H4 (cell line): ENCODE results near the gene RARB. TPM values are rescaled to one million over a fixed set of nuclear protein-coding genes. Genes with fewer than 3 reads are reported as not detected.
A peak's percentile ranks its signal among the peaks of the same experiment; 100 is the strongest.

Source experiments
- DNase-seq: peaks from one replicate; pipeline ENCODE4 v3.0.0-alpha.2; 2015; ENCODE audit warnings: low spot score
- total RNA-seq: library from RNA; depleted of rRNA; stranded (reverse); fragments of >200 nt; shearing (Covaris generic); gene quantifications from 2 replicates; pipeline ENCODE4 v1.2.3, GENCODE V29; 2014

Gene RARB
- total RNA-seq, 1 experiment from 2014 or later: 1.0 TPM

GRCh38 chr3:25423780-25424588 is 4.1 kb upstream of the RARB start:
- no peak for DNase-seq

DNA sequence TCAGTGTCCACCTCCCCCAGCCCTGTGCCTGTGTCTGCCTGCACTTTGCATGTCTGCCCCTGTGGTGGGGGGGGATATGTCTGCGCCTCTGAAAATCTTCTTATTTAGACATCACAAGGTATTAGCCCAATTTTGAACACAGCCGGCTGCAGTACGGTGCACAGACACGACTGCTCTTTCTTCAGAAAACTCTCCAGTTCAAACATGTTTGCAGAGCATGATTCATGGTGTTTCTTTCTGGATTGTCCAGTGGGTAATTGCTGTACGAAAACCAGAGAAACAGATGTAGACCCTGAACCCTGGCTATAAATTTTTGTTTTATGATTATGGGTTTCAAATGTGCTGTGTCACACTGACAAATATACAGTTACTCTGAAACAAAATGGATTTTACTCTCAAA is 3.4 kb upstream of the RARB start:
- DNase-seq: no peak

DNA sequence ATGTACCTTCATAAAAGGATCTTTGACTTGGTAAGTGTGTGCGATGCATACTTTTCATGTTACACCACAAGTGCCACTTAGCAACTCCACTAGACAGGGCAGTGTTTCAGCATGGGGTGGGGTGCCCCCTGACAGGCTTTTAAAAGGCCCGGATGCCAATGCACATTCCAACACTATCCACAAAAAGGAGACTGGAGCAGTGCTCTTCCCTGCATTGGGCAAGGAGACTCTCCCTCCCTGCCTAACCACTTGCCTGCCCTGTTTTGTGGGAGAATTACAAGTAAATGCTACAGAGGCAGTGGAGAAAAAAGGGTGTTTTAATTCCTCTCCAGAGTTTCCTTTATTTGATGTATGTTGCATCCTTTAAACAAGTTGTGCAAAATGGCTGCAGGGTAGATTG is 1.7 kb upstream of the RARB start:
- no peak for DNase-seq

DNA sequence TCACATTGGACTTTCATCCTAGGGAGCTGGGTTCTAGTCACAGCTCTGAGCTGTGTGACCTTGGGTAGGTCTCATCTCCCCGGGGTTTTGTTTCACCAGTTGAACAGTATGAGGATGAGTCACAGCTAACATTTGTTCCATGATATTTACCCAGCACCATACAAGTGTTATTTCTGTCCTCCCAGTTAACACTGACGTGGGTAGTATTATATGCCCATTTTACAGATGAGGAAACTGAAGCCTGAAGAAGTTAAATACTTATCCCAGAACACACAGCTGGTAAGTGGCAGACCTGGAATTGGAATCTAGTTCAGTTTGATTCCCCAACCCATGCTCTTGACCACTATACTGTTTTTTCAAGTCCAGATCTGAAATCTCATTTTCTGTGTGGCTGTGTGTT is 908 bp upstream of the RARB start:
- no peak for DNase-seq

GRCh38 chr3:25427563-25427941 is 511 bp upstream of the RARB start:
- no peak for DNase-seq

DNA sequence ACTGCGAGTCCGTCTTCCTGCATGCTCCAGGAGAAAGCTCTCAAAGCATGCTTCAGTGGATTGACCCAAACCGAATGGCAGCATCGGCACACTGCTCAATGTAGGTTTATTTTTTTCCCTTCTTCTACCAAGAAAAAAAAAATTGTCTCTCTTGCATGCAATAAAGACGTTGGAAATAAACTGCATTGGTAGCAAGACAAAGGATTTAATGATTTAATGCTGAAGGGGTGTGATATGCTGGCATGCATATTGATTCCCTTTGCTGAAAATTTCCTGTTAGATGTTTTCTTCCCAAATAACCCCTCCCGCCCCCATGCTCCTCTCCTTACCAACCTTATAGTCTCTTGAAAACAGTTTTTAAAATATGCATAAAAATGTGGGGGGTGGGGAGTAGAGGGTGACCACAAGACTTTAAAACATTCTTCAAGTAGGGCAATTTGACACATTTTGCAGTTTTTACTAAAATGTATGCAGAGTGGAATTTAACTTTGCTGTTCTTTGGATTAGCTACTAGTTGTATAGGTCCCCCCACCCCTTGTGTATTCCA is 799 bp downstream of the RARB start:
- DNase-seq: no peak

DNA sequence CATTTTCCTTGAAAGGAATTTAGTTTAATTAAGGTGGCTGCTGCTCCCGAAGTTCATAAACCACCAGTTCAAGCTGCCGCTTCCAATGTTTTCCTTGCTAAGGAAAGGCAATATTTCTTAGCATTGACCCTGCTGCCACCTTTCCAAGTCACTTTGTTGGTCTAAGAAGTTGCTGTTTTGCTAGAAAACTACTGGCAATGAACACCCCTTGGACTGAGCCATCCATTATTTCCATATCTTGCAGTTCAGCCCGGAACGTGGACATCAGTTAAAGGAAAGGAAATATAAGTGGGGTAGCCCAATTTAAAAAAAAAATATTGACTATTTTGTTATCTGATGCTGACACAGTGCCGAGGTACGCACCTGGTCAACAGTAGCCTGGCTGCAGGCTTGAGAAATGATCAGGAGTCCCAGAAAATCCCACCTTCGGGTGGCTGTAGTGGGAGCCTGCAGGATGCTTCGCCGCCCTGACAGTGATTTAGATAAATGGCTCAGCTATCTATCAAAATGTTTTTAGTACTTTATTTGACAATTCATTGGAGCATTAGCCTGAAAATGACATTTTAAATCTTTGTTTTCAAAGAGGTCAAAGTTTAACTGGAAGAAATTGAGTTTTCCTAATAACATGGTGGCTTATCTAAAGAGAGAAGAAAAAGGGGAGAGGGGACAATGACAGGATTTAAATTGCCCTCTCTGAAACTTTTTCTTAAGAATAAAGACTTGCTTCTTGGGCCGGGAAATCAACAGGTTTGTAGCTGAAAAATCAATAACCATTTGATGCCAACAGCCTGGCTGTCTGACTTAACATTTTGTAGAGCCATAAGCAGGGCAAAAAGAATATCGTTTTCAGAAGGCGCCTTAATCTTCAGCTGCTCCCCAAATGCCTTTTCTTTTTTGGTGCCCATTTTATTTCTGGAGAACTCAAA is 1.6 kb downstream of the RARB start:
- DNase-seq: no peak

GRCh38 chr3:25430287-25430934 is 2.3 kb downstream of the RARB start:
- DNase-seq: peak; percentile 30

- no peak for DNase-seq
Observed at GRCh38 chr3:25430935-25431770, 3.1 kb downstream of the RARB start.

GRCh38 chr3:25432176-25432720 is 4.2 kb downstream of the RARB start:
- no peak for DNase-seq

DNA sequence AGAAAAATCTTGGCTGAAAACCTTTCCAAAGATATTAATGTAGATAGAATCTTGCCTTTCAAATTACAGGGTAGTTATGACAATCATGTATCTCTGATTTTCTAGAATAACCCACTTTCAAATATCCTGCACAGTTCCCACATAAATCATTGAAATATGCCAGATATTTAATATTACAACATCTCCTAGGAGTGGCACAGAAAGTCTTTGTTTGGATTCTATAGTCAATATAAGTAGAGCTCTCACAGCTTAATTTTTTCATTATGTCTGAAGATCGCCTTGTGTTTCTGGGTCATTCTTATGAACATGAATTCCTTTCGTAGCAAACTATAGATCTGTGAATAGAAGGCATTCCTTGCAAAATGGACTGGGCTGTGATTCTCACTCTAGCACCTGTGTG is 5.0 kb downstream of the RARB start:
- DNase-seq: no peak

DNA sequence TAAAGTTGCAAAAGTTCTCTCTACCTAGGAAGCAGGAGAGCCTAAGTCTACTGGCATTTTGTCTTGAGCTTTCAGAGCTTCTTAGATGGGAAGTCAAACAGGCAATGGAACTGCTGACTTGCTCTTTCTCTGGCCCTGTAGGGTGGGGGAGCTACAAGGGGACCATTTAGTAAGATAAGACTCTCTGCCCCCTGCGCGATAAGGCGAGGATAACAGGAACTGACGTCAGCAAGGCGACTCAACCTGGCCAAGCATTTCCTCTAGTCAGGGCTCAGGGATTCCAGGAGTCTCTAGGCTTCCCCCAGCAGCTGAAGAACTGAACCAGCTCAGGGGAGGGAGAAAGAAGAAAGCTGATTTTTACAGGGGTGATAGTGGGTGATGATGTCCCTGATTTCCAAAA is 5.8 kb downstream of the RARB start:
- DNase-seq: no peak

GRCh38 chr3:25437953-25438352 is 9.9 kb downstream of the RARB start:
- DNase-seq: no peak

- DNase-seq: no peak
Observed at GRCh38 chr3:25438791-25439555, 10.9 kb downstream of the RARB start.

DNA sequence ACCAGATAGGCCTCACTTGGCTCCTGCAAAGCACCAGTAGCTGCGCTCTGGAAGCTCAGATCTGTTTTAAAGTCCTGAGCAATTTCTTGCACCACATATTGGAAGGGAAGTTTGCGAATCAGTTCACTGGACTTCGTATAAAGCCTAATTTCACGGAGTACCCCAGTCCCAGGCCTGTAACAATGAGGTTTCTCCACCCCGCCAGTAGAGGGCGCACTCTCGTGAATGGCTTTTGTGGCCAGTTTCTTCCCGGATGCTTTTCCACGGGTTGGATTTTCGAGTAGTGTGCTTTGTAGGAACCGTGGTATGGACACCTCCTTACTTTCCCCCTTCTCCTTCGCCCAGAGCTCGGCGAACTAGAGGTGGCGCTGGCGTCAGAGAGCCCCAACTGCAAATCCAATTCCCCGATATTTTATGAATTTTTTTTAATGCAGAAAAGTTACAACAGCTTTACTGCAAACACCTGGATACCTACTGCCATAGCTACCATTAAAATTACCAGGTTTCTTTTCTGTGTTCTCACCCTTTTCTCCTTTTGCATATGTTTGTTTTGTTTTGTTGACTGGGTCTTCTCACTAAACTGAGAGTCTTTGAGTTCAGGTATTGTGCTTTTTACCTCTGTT is 13.3 kb downstream of the RARB start:
- no peak for DNase-seq

- no peak for DNase-seq
Observed at GRCh38 chr3:25442486-25442885, 14.4 kb downstream of the RARB start.

DNA sequence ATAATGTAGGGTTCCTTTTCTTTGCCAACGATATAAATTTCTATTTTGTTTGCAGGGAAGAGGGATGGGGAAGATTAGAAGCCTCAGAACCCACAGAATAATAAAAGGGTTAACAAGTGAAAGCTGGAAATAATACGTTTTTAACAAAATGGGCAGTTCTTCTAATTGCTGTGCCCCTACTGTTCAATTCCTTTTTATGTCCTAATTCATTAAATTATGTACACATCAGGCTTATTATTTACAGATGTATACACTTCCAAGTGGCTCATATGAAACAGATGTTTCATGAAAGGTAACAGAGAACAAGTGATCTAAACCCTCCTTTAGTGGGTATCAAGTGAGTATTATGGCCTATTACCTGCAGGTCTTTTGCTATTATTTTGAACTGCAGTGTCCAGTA is 16.2 kb downstream of the RARB start:
- DNase-seq: no peak

DNA sequence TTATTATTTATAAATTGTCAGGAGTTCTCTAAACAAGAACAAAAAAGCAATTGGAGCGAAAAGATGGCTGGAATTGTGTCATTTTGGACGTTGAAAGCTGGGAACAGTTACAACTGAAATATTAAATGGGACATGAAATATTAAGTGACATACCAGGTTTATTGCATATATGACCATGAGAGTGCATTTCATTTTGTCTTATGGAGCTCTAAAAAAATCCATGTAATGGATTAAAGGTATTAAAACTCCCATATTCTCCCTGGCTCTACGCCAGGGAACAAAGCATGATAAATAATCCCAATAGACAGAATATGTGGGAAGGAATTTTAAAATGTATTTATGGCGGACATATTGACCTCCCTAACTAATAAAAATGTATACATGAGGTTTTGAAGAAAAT is 17.7 kb downstream of the RARB start:
- no peak for DNase-seq

GRCh38 chr3:25447285-25447684 is 19.2 kb downstream of the RARB start:
- no peak for DNase-seq

- DNase-seq: no peak
Observed at GRCh38 chr3:25447925-25448324, 19.9 kb downstream of the RARB start.
